Activated CD4-positive, alpha-beta T cell treated with anti-CD3 and anti-CD28 coated beads, Interleukin-2, amount 10 ng/mL, durations not matched to agents 7 days and 5 days (primary cell): Measurements from ENCODE around the gene CENPW. TPM values are rescaled to one million over a fixed set of nuclear protein-coding genes. Genes with fewer than 3 reads are reported as not detected.

Experiments used
- CTCF ChIA-PET: fragments of 350-600 bp; sonication (Branson Sonifier 250); formaldehyde crosslinking; loops from one replicate; lab custom pipeline; 2021; ENCODE audit warnings: antibody characterized with exemption; lab: Charles Lee
- POLR2A ChIA-PET: fragments of 350-600 bp; sonication (Branson Sonifier 250); formaldehyde crosslinking; loops from one replicate; lab custom pipeline; 2021; ENCODE audit warnings: antibody characterized with exemption; lab: Charles Lee
- DNase-seq: peaks from one replicate; pipeline ENCODE4 v3.0.0-alpha.2; 2020
- H3K27ac Mint-ChIP-seq: one replicate; pipeline ENCODE4 v1.8.0; 2021; ENCODE audit warnings: mild to moderate bottlenecking, moderate library complexity, mixed read lengths
- H3K27me3 Mint-ChIP-seq: one replicate; pipeline ENCODE4 v1.8.0; 2021; ENCODE audit warnings: mixed read lengths
- H3K36me3 Mint-ChIP-seq: one replicate; pipeline ENCODE4 v1.8.0; 2021; ENCODE audit warnings: low read depth, mixed read lengths
- H3K4me1 Mint-ChIP-seq: one replicate; pipeline ENCODE4 v1.8.0; 2021; ENCODE audit warnings: mixed read lengths
- H3K4me3 Mint-ChIP-seq: one replicate; pipeline ENCODE4 v1.8.0; 2021; ENCODE audit warnings: mild to moderate bottlenecking, moderate library complexity, mixed read lengths
- H3K9me3 Mint-ChIP-seq: one replicate; pipeline ENCODE4 v1.8.0; 2021; ENCODE audit warnings: mixed read lengths
- total RNA-seq, 2 experiments: library from RNA; stranded (reverse); gene quantifications; one replicate each; pipeline ENCODE4 v1.2.3, GENCODE V29; 2021

CENPW gene
- 10 to 100 TPM; 48.5 to 58.9 TPM for total RNA-seq

DNA sequence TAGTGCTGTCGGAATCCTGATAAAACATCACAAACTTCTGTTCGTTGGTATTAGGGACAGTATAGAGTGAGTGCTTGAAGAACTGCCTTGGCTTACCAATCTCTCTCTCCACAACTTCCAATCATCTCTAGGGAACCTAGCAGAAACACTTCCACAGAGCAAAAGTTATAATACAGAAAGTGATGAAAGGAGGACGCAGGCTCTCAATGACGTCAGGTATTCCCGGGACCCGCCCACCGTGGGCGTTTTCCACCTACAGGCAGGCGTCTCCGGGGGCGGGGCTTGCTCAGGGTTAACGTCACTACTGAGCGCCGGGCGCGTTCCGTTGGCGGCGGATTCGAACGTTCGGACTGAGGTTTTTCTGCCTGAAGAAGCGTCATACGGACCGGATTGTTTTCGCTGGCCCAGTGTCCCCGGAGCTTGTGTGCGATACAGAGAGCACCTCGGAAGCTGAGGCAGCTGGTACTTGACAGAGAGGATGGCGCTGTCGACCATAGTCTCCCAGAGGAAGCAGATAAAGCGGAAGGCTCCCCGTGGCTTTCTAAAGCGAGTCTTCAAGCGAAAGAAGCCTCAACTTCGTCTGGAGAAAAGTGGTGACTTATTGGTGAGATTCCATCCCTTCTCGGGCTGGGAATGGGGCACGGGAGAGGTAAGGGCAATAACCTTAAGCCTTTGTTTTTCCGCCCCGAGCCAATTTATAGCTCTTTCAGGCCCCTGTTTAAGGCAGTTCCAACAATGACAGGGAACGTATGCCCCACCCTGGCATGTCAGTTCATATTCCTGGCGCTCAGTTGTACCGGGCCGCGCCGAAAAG, at the start of gene CENPW:
CENPW (plus strand) TSS at position 320 of the 814 bp plus-strand sequence; CDS start at position 479, 159 bp downstream.
- Mint-ChIP-seq H3K4me3 (no peak within 1 kb of the TSS), H3K27ac (no peak within 1 kb of the TSS), H3K27me3 (no peaks in the 10 kb centered on the region), H3K36me3 (peaks cover 2% of the 10 kb centered on the region), H3K4me1 (peaks cover 29% of the 10 kb centered on the region), H3K9me3 (no peaks in the 10 kb centered on the region)
- ChIA-PET CTCF (no interaction called here), POLR2A (no interaction called here)
- DNase-seq, result peak; percentile 94

DNA sequence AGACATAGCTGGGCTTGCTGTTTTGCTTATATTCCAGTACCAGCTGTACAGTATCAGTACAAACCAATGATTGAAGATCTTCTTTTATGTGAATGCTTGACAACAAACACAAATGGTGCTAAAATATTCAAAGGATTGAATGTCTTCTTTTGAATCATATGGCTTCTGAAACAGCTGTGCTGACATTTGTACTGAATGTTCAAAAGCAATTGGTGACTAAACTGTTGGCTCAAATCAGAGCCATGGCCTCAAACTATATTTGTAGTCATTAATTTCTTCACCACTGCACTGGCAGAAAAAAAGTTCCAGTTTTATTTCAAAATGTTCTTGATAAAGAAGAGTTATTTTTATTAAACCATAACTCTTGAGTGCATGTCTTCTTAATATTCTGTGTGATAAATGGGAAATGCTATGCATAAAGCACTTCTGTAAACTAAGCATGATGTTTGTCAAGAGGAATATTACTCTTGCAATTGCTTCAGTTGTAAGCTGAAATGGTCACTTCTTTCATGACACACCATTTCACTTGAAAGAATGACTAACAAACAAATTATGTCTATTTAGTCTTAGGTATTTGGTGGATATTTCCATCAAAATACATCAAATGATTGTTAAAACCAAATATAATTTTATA, 45.9 kb upstream of the CENPW start:
- DNase-seq, result no peak
- Mint-ChIP-seq H3K4me3 (no peak overlapping the region), H3K27ac (no peak overlapping the region), H3K9me3 (no peaks in the 10 kb centered on the region), H3K27me3 (peaks cover 6% of the 10 kb centered on the region), H3K4me1 (no peaks in the 10 kb centered on the region), H3K36me3 (no peaks in the 10 kb centered on the region)
- ChIA-PET CTCF (no interaction called here), POLR2A (no interaction called here)

DNA sequence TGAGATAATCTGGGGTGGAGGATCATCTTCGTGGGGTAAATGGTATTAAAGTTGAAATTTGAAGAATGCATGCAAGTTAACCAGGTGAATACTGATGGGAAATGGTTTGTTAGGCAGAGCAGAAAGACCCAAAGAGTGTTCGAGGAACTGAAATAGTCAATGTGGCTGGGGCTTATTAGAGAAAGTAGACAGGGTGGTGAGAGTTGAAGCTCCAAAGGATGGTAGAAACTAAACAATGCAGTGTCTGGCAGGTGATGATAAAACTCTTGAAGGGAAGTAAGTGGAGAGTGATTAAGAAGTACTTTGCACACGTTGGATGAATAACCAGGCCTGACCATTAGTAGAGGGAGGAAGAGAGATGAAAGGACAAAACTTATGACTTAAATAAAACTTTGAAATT, 39.8 kb upstream of the CENPW start:
- DNase-seq, result no peak
- Mint-ChIP-seq H3K4me3 (no peak overlapping the region), H3K27ac (no peak overlapping the region), H3K4me1 (peaks cover 11% of the 10 kb centered on the region), H3K9me3 (no peaks in the 10 kb centered on the region), H3K36me3 (no peaks in the 10 kb centered on the region), H3K27me3 (peaks cover 6% of the 10 kb centered on the region)
- CTCF ChIA-PET, result no interaction called here
- POLR2A ChIA-PET, result no interaction called here

- POLR2A ChIA-PET, result no interaction called here
- Mint-ChIP-seq H3K36me3 (no peaks in the 10 kb centered on the region), H3K9me3 (no peaks in the 10 kb centered on the region), H3K4me1 (peaks cover 11% of the 10 kb centered on the region), H3K4me3 (no peak overlapping the region), H3K27me3 (peaks cover 4% of the 10 kb centered on the region), H3K27ac (no peak overlapping the region)
- no peak for DNase-seq
- CTCF ChIA-PET, result no interaction called here
Measured at GRCh38 chr6:126300735-126301134, 39.2 kb upstream of the CENPW start.

DNA sequence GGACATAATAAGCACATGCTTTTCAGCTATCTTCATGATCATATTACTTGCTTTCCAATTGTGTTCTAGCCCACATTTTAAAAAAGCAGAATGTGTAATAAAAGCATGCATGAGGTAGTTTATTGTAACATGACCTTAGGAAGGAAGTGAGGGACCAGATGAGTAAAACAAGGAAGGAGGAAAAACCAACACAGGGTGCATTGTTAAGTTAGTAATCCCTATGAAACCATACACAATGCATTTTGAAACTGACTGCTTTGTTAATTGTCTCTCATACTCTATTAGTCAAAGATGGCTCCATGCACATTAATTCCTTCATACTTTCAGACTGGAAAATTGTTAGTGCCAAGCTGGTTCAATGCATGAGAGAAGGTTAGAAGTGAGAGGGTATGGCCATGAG, 37.7 kb upstream of the CENPW start:
- Mint-ChIP-seq H3K27me3 (peaks cover 4% of the 10 kb centered on the region), H3K36me3 (no peaks in the 10 kb centered on the region), H3K4me3 (no peak overlapping the region), H3K27ac (no peak overlapping the region), H3K4me1 (peaks cover 11% of the 10 kb centered on the region), H3K9me3 (no peaks in the 10 kb centered on the region)
- ChIA-PET CTCF (no interaction called here), POLR2A (no interaction called here)
- no peak for DNase-seq

GRCh38 chr6:126307849-126308248, 32.1 kb upstream of the CENPW start:
- Mint-ChIP-seq H3K27ac (no peak overlapping the region), H3K4me1 (no peaks in the 10 kb centered on the region), H3K9me3 (no peaks in the 10 kb centered on the region), H3K4me3 (no peak overlapping the region), H3K27me3 (peaks cover 6% of the 10 kb centered on the region), H3K36me3 (no peaks in the 10 kb centered on the region)
- DNase-seq, result no peak
- CTCF ChIA-PET, result no interaction called here
- POLR2A ChIA-PET, result no interaction called here

GRCh38 chr6:126308362-126308761, 31.6 kb upstream of the CENPW start:
- no peaks in the 10 kb centered on the region for H3K36me3 Mint-ChIP-seq
- POLR2A ChIA-PET, result no interaction called here
- no peaks in the 10 kb centered on the region for H3K9me3 Mint-ChIP-seq
- H3K27me3 Mint-ChIP-seq, result peaks cover 9% of the 10 kb centered on the region
- no peak for DNase-seq
- H3K27ac Mint-ChIP-seq, result no peak overlapping the region
- H3K4me1 Mint-ChIP-seq, result no peaks in the 10 kb centered on the region
- CTCF ChIA-PET, result no interaction called here
- no peak overlapping the region for H3K4me3 Mint-ChIP-seq

DNA sequence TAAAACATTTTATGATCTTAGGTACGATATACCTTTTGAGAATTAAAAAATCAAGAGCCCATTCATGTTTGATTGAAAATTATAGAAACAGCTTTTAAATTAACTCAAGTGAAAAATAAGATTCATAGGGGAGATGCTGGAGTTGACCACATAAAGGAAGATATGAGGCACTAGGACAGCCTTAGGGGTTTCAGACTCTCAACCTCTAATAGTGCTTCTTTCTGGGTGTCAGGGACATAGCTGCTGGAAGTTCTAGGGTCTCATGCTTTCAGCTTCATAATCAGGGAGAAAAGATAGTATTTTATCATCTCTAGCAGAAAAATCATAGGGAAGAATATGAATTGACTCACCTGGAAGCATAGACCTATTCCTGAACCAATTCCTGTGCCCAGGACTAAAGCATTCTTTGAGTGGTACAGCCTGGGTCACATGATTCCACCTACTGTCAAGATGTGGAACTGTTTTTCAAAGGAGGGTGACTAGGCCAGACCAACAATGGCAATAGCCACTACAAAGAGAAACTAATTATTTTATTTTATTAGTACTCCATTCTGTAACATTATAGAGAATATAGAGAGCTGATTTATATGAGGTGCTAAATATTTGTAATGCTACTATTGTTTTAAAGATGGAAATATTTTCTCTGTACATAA, 27.8 kb upstream of the CENPW start:
- POLR2A ChIA-PET, result no interaction called here
- no peak overlapping the region for H3K4me3 Mint-ChIP-seq
- no peak overlapping the region for H3K27ac Mint-ChIP-seq
- DNase-seq, result no peak
- H3K36me3 Mint-ChIP-seq, result no peaks in the 10 kb centered on the region
- CTCF ChIA-PET, result interaction anchor here (0.5 kb wide), 1 partner anchor 920 kb away, joined by 3 read pairs; no protein-coding TSS in a partner anchor
- no peaks in the 10 kb centered on the region for H3K4me1 Mint-ChIP-seq
- no peaks in the 10 kb centered on the region for H3K9me3 Mint-ChIP-seq
- peaks cover 12% of the 10 kb centered on the region for H3K27me3 Mint-ChIP-seq

DNA sequence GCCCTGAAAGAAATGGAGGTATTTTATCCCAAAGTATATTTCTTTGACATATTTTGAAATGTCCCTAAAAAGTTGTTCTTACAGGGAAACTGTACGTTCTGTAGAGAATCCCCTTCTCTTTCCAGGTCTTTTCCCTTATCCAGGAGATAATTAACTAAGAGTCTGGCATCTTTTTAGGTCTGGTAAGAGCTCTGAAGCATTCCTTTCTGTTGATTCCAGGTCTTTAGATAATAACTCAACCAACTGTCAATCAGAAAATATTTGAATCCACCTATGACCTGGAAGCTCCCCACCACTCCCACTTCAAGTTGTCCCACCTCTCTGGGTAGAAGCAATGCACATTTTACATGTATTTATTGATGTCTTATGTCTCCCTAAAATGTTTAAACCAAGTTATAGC, 26.0 kb upstream of the CENPW start:
- CTCF ChIA-PET, result no interaction called here
- H3K36me3 Mint-ChIP-seq, result no peaks in the 10 kb centered on the region
- H3K4me1 Mint-ChIP-seq, result no peaks in the 10 kb centered on the region
- H3K4me3 Mint-ChIP-seq, result no peak overlapping the region
- no peaks in the 10 kb centered on the region for H3K9me3 Mint-ChIP-seq
- no peak overlapping the region for H3K27ac Mint-ChIP-seq
- H3K27me3 Mint-ChIP-seq, result peaks cover 12% of the 10 kb centered on the region
- POLR2A ChIA-PET, result no interaction called here
- DNase-seq, result no peak

DNA sequence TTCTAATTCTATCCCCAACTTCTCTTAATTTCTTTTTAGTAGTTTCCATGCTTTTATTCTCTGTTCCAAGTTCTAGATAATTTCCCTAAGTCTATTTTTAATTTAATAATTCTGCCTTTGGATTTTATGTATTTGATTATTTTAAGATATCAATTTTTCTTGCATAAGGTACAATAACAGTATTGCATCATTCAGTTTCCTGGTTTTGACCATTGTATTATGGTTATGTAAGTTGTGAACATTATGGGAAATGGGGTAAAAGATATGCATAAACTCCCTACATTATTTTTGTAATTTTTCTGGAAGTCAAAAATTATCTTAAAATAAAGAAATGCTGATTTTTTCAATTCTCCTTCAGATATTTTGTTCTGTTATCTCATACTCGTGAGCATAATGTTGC, 21.1 kb upstream of the CENPW start:
- Mint-ChIP-seq H3K4me3 (no peak overlapping the region), H3K4me1 (no peaks in the 10 kb centered on the region), H3K27me3 (peaks cover 29% of the 10 kb centered on the region), H3K9me3 (no peaks in the 10 kb centered on the region), H3K27ac (no peak overlapping the region), H3K36me3 (no peaks in the 10 kb centered on the region)
- CTCF ChIA-PET, result no interaction called here
- POLR2A ChIA-PET, result no interaction called here
- no peak for DNase-seq

DNA sequence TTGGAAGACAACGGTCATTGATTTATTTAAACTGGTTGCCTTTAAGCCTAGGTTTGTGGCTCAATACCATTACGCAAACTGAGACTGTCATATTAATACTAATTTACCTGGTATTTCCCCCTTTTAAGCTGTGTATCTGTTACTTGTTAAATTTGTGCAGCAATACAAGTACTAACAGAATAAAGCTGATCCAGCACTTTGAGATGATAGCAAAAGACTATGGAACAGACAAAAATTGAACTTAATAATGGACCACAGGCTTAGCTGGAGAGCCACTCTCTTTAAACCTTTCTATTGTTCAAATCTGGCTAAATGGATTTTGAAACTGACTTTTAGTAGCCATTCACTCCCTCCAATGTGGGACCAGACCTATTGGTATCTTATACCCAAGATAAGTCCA, 6.2 kb upstream of the CENPW start:
- CTCF ChIA-PET, result no interaction called here
- H3K4me1 Mint-ChIP-seq, result no peaks in the 10 kb centered on the region
- no peaks in the 10 kb centered on the region for H3K9me3 Mint-ChIP-seq
- peaks cover 6% of the 10 kb centered on the region for H3K27me3 Mint-ChIP-seq
- H3K4me3 Mint-ChIP-seq, result no peak overlapping the region
- no peak for DNase-seq
- POLR2A ChIA-PET, result no interaction called here
- H3K36me3 Mint-ChIP-seq, result no peaks in the 10 kb centered on the region
- H3K27ac Mint-ChIP-seq, result no peak overlapping the region

- Mint-ChIP-seq H3K9me3 (no peaks in the 10 kb centered on the region), H3K27me3 (peaks cover 6% of the 10 kb centered on the region), H3K36me3 (no peaks in the 10 kb centered on the region), H3K4me3 (no peak overlapping the region), H3K27ac (no peak overlapping the region), H3K4me1 (no peaks in the 10 kb centered on the region)
- POLR2A ChIA-PET, result no interaction called here
- no peak for DNase-seq
- CTCF ChIA-PET, result no interaction called here
Measured at GRCh38 chr6:126335210-126335609, 4.7 kb upstream of the CENPW start.

DNA sequence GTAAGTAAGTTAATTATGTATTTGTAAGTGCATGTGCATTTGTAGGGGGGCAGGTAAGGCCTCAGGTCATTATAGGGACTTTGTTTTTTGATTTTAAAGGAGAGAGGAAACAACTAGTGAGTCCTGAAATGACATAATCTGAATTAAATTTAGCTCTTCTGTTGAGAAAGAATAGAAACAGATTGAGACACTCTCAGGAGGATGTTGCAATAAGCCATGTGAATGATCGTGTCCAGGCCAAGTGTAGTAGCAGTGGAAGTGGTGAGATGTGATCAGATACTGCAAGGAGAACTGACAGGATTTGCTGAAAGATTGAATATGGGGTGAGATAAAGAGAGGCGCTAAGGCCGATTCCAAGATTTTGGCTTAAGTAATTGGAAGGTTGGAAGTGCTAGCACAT, 2.6 kb upstream of the CENPW start:
- no peaks in the 10 kb centered on the region for H3K9me3 Mint-ChIP-seq
- H3K27me3 Mint-ChIP-seq, result peaks cover 5% of the 10 kb centered on the region
- no peak overlapping the region for H3K27ac Mint-ChIP-seq
- CTCF ChIA-PET, result no interaction called here
- H3K4me3 Mint-ChIP-seq, result no peak overlapping the region
- H3K36me3 Mint-ChIP-seq, result no peaks in the 10 kb centered on the region
- H3K4me1 Mint-ChIP-seq, result peaks cover 17% of the 10 kb centered on the region
- POLR2A ChIA-PET, result no interaction called here
- DNase-seq, result no peak
